Neural progenitor cell (in vitro differentiated cells): ENCODE measurements around the gene PPP2R1B. TPM values are rescaled to one million over a fixed set of nuclear protein-coding genes. Genes with fewer than 3 reads are reported as not detected.

Experiments used
- DNase-seq: peaks from one replicate; pipeline ENCODE4 v3.0.0-alpha.2; 2016; ENCODE audit warnings: low spot score
- H2AFZ ChIP-seq: fragments of 200-600 bp; sonication (generic); replicated peaks from 2 replicates; pipeline ENCODE4 v1.6.1; 2016; ENCODE audit warnings: antibody characterized with exemption
- H3F3A ChIP-seq: fragments of 200-600 bp; sonication (generic); 2 replicates; pipeline ENCODE4 v1.6.1; 2016; ENCODE audit warnings: antibody characterized with exemption, low read depth
- H3K27ac ChIP-seq: fragments of 200-600 bp; sonication (generic); 2 replicates; pipeline ENCODE4 v1.5.1; 2016; ENCODE audit warnings: mild to moderate bottlenecking
- H3K27me3 ChIP-seq: fragments of 200-600 bp; sonication (generic); 2 replicates; pipeline ENCODE4 v1.6.1; 2016; ENCODE audit warnings: mild to moderate bottlenecking, moderate library complexity
- H3K36me3 ChIP-seq: fragments of 200-600 bp; sonication (generic); 2 replicates; pipeline ENCODE4 v1.5.1; 2016
- H3K4me1 ChIP-seq: fragments of 200-600 bp; sonication (generic); 2 replicates; pipeline ENCODE4 v1.6.1; 2016; ENCODE audit warnings: mixed run types
- H3K4me2 ChIP-seq: fragments of 200-600 bp; sonication (generic); 2 replicates; pipeline ENCODE4 v1.6.1; 2016
- H3K4me3 ChIP-seq: fragments of 200-600 bp; sonication (generic); 2 replicates; pipeline ENCODE4 v1.5.1; 2016
- H3K79me2 ChIP-seq: fragments of 200-600 bp; sonication (generic); 2 replicates; pipeline ENCODE4 v1.6.1; 2016; ENCODE audit warnings: low read depth
- H3K9ac ChIP-seq: fragments of 200-600 bp; sonication (generic); 2 replicates; pipeline ENCODE4 v1.6.1; 2016
- H3K9me3 ChIP-seq: fragments of 200-600 bp; sonication (generic); 2 replicates; pipeline ENCODE4 v1.5.1; 2016; ENCODE audit warnings: low read depth
- H4K20me1 ChIP-seq: fragments of 200-600 bp; sonication (generic); 2 replicates; pipeline ENCODE4 v1.6.1; 2016; ENCODE audit warnings: low read depth
- H3K27ac Mint-ChIP-seq: 3 replicates; pipeline ENCODE4 v1.8.0; 2021; ENCODE audit warnings: mixed read lengths
- H3K27me3 Mint-ChIP-seq: 2 replicates; pipeline ENCODE4 v1.8.0; 2022; ENCODE audit warnings: low read depth, mild to moderate bottlenecking, inconsistent platforms, moderate library complexity, mixed read lengths; ENCODE audit not compliant: insufficient read depth
- H3K36me3 Mint-ChIP-seq: 3 replicates; pipeline ENCODE4 v1.8.0; 2021; ENCODE audit warnings: mixed read lengths
- H3K4me1 Mint-ChIP-seq: 3 replicates; pipeline ENCODE4 v1.8.0; 2021; ENCODE audit warnings: mixed read lengths
- H3K4me3 Mint-ChIP-seq: 3 replicates; pipeline ENCODE4 v1.8.0; 2021; ENCODE audit warnings: mild to moderate bottlenecking, moderate library complexity, mixed read lengths
- H3K9me3 Mint-ChIP-seq: 3 replicates; pipeline ENCODE4 v1.8.0; 2020; ENCODE audit warnings: mixed read lengths
- CTCF ChIP-seq: fragments of 200-600 bp; sonication (generic); IDR thresholded peaks from 2 replicates; pipeline ENCODE4 v1.5.1; 2017; ENCODE audit warnings: antibody characterized with exemption, mild to moderate bottlenecking
- EZH2 ChIP-seq: fragments of 200-600 bp; sonication (generic); IDR thresholded peaks from 2 replicates; pipeline ENCODE4 v1.6.1; 2017; ENCODE audit warnings: antibody characterized with exemption, mild to moderate bottlenecking, moderate library complexity
- EZH2phosphoT487 ChIP-seq: fragments of 200-600 bp; sonication (generic); IDR thresholded peaks from 2 replicates; pipeline ENCODE4 v1.6.1; 2017; ENCODE audit warnings: antibody characterized with exemption
- total RNA-seq: library from RNA; depleted of rRNA; stranded (reverse); fragments of >200 nt; gene quantifications from 2 replicates; pipeline ENCODE4 v1.2.3, GENCODE V29; 2015; ENCODE audit warnings: low replicate concordance

The PPP2R1B gene
- total RNA-seq, 1 donor from 2014 or later, result 68.4 TPM

- no peaks in the 10 kb centered on the region for H3K9me3 Mint-ChIP-seq
- Histone ChIP-seq H3K4me3 (no peak overlapping the region), H3K27me3 (no peaks in the 10 kb centered on the region), H3K4me2 (no peak overlapping the region), H4K20me1 (no peaks in the 10 kb centered on the region), H3K9me3 (no peaks in the 10 kb centered on the region), H3K27ac (no peak overlapping the region), H3F3A (peaks cover 9% of the 10 kb centered on the region), H3K36me3 (no peaks in the 10 kb centered on the region), H3K4me1 (peaks cover 9% of the 10 kb centered on the region), H3K79me2 (no peaks in the 10 kb centered on the region), H3K9ac (no peak overlapping the region), H2AFZ (no peak overlapping the region)
- no peak overlapping the region for H3K4me3 Mint-ChIP-seq
- TF ChIP-seq EZH2phosphoT487 (no peak), CTCF (no peak), EZH2 (no peak)
- H3K27ac Mint-ChIP-seq, result no peak overlapping the region
- H3K36me3 Mint-ChIP-seq, result no peaks in the 10 kb centered on the region
- H3K4me1 Mint-ChIP-seq, result peaks cover 16% of the 10 kb centered on the region
- no peaks in the 10 kb centered on the region for H3K27me3 Mint-ChIP-seq
- no peak for DNase-seq
Observed at GRCh38 chr11:111779118-111779517, 12.9 kb upstream of the PPP2R1B start.

- TF ChIP-seq EZH2 (no peak), EZH2phosphoT487 (no peak), CTCF (no peak)
- Histone ChIP-seq H3K9ac (no peak overlapping the region), H3K4me3 (no peak overlapping the region), H3K27ac (no peak overlapping the region), H3F3A (peaks cover 9% of the 10 kb centered on the region), H3K4me2 (peak overlapping the region; percentile 21), H3K9me3 (no peaks in the 10 kb centered on the region), H4K20me1 (no peaks in the 10 kb centered on the region), H3K36me3 (no peaks in the 10 kb centered on the region), H3K79me2 (no peaks in the 10 kb centered on the region), H3K27me3 (no peaks in the 10 kb centered on the region), H2AFZ (no peak overlapping the region), H3K4me1 (peaks cover 9% of the 10 kb centered on the region)
- no peak for DNase-seq
- no peak overlapping the region for H3K4me3 Mint-ChIP-seq
- H3K27ac Mint-ChIP-seq, result no peak overlapping the region
- no peaks in the 10 kb centered on the region for H3K27me3 Mint-ChIP-seq
- H3K36me3 Mint-ChIP-seq, result no peaks in the 10 kb centered on the region
- H3K4me1 Mint-ChIP-seq, result peaks cover 16% of the 10 kb centered on the region
- no peaks in the 10 kb centered on the region for H3K9me3 Mint-ChIP-seq
Observed at GRCh38 chr11:111778047-111778558, 11.9 kb upstream of the PPP2R1B start.

GRCh38 chr11:111777094-111778046 lies 11.2 kb upstream of the PPP2R1B start:
- DNase-seq, result peak; percentile 78
- Mint-ChIP-seq H3K9me3 (no peaks in the 10 kb centered on the region), H3K4me1 (peaks cover 16% of the 10 kb centered on the region), H3K27ac (no peak overlapping the region), H3K27me3 (no peaks in the 10 kb centered on the region), H3K4me3 (no peak overlapping the region), H3K36me3 (no peaks in the 10 kb centered on the region)
- Histone ChIP-seq H4K20me1 (no peaks in the 10 kb centered on the region), H3K36me3 (no peaks in the 10 kb centered on the region), H3F3A (peaks cover 9% of the 10 kb centered on the region), H3K4me1 (peaks cover 9% of the 10 kb centered on the region), H3K4me3 (no peak overlapping the region), H3K9me3 (no peaks in the 10 kb centered on the region), H3K27ac (no peak overlapping the region), H3K79me2 (no peaks in the 10 kb centered on the region), H3K4me2 (peak overlapping the region; percentile 21), H2AFZ (no peak overlapping the region), H3K9ac (no peak overlapping the region), H3K27me3 (no peaks in the 10 kb centered on the region)
- TF ChIP-seq CTCF (peak; percentile 86), EZH2 (no peak)
